ENCODE results near the gene CDHR3. TPM values are rescaled to one million over a fixed set of nuclear protein-coding genes. Genes with fewer than 3 reads are reported as not detected.

CDHR3 gene
- total and polyA plus RNA-seq, 9 of the 15 experiments (the other 6 are each of a cell fraction or from before 2014, with no cell fraction given) = 0.03 to 0.66 (median 0.24) TPM; not detected in 1

DNA sequence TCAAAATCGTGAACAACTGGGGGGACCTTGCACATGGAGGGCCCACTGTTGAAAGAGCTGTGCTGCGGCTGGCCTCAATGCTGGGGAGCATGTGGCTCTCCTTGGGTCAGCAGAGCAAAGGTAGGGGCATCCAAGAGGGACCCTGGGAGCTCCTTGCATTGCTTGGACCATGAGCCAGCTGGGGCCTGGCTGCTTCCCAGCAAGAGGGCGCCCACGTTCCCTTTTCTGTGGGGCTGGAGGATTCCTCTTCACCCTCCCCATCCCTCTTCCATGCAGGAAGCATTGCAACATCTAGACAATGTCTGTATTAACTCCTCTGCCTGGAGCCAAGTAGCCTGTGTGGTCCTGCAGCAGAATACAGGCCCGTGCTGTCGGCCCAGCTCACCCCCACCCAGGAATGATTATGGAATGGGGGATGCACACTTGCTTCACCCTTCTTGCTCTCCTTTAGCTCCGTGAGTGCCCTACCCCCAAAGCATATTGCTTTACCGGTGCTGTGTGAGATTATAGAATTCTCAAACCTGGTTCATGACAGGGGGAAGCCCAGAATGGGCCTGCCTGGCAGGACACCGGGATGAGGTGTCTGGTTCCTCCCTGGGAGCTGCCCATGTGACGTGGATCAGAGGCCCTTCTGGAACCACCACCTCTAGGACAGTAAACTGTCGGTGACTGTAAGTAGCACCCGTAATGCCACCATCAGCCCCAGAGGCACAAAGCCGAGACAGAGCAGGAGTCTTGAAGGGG is 87.1 kb downstream of the CDHR3 start:
- DNase-seq (ENCODE audit: extremely low read depth in 1 of 4, low spot score in 3 of 4) = peak in 2 of 4 experiments; percentile 43 to 46
- intact Hi-C loops (cut with micrococcal nuclease) = no loop called here
- BruUV-seq (replicated peaks) = no TSS peak
- no peak overlapping the region for H3K4me3 ChIP-seq
- no peak overlapping the region for H3K9ac ChIP-seq (ENCODE audit: insufficient read depth in 1 of 2, low read depth in 2 of 2, low read length in 2 of 2)
- H3K9me1 ChIP-seq (ENCODE audit: control insufficient read depth, insufficient read depth, low read length) = no peaks in the 10 kb centered on the region
- no peaks in the 10 kb centered on the region for H3K36me3 ChIP-seq (ENCODE audit: control insufficient read depth, insufficient read depth, low read length)
- H3K27me3 ChIP-seq (ENCODE audit: control insufficient read depth in 2 of 2, insufficient read depth in 2 of 2, low read length in 2 of 2) = peaks cover 69 to 78% of the 10 kb centered on the region in 2 experiments
- ChIA-PET POLR2A (interaction anchor here (0.6 kb wide), 1 partner anchor 415 kb away, joined by 3 read pairs; no protein-coding TSS in a partner anchor), CTCF (ENCODE audit: low intra/inter-chr PET ratio) (interaction anchor here (0.7 to 3.1 kb wide), 3 partner anchors 88 to 290 kb away, joined by 3 to 20 read pairs (median 3); no protein-coding TSS in a partner anchor)
- no peak overlapping the region for H3K27ac ChIP-seq (ENCODE audit: extremely low read depth, low read depth, low read length)
- in situ Hi-C loops (cut with MboI) = no loop called here
- peaks cover 7% of the 10 kb centered on the region; the same call in 1 of the 2 replicates for H4K20me1 ChIP-seq (replicated peaks; ENCODE audit: control insufficient read depth, insufficient read depth, low read length)
- peak; percentile 68 for FAIRE-seq
- ATAC-seq = peak; percentile 78
- WGBS (ENCODE audit: insufficient coverage, low coverage, missing lambda C conversion rate) = under 1% methylated on average over 13 of the region's 13 CpGs
- no peak overlapping the region for H3K4me2 ChIP-seq (ENCODE audit: insufficient read depth, low read length)
- H3K9me3 ChIP-seq (replicated peaks; ENCODE audit: control insufficient read depth, insufficient read depth, low read depth, low read length) = 0 out of 2 replicates have a peak, but pooled peaks cover 2% of the 10 kb centered on the region
- H2AFZ ChIP-seq (ENCODE audit: low read depth, low read length) = no peak overlapping the region
- no peaks in the 10 kb centered on the region for H3K4me1 ChIP-seq (replicated peaks in 1 of 2; ENCODE audit: control insufficient read depth in 2 of 2, insufficient read depth in 2 of 2, low read length in 2 of 2)
- H3K79me2 ChIP-seq (ENCODE audit: control insufficient read depth, insufficient read depth, low read length) = no peaks in the 10 kb centered on the region
- TF ChIP-seq IRF1 (CRISPR knock-in tag; IDR thresholded peaks at IDR 0.05; ENCODE audit: borderline replicate concordance) (no peak), FOSL1 (tag; conservative IDR thresholded peaks at IDR 0.05) (no peak), REST (IDR thresholded peaks at IDR 0.05; ENCODE audit: borderline replicate concordance) (peak; percentile 44; the same call in 1 of the 2 replicates), REST (CRISPR knock-in tag; IDR thresholded peaks at IDR 0.05; ENCODE audit: low read depth) (no peak), CREB3L1 (IDR thresholded peaks at IDR 0.05; ENCODE audit: borderline replicate concordance, low read depth) (no peak), ZNF707 (CRISPR knock-in tag; conservative IDR thresholded peaks at IDR 0.05) (no peak), ZNF282 (CRISPR knock-in tag; IDR thresholded peaks at IDR 0.05) (no peak), RBFOX2 (IDR thresholded peaks at IDR 0.05; ENCODE audit: low read depth, low read length) (no peak), BRF1 (IDR thresholded peaks at IDR 0.05; ENCODE audit: borderline replicate concordance, extremely low read depth, insufficient read length) (no peak), NFIC (IDR thresholded peaks at IDR 0.05) (no peak), HCFC1 (IDR thresholded peaks at IDR 0.05; ENCODE audit: low read depth, low read length) (no peak)

All from K562 (cell line).